Fibroblast of pulmonary artery (primary cell): ENCODE measurements around the gene VOPP1.

ENCODE experiments used
- DNase-seq: peaks from one replicate; pipeline ENCODE4 v3.0.0-alpha.2; 2010; ENCODE audit warnings: low read depth
- H3K4me3 ChIP-seq: replicated peaks from 2 replicates; pipeline ENCODE4 v1.5.1; 2011; ENCODE audit warnings: low read depth, mild to moderate bottlenecking, control low read depth, low read length, moderate library complexity
- TF ChIP-seq, protein P1 (sequence below): IDR thresholded peaks from 2 replicates; pipeline ENCODE4 v1.5.1; 2011; ENCODE audit warnings: mild to moderate bottlenecking, control low read depth, low read length, inconsistent platforms; ENCODE audit errors: missing control alignments

VOPP1 gene

DNA sequence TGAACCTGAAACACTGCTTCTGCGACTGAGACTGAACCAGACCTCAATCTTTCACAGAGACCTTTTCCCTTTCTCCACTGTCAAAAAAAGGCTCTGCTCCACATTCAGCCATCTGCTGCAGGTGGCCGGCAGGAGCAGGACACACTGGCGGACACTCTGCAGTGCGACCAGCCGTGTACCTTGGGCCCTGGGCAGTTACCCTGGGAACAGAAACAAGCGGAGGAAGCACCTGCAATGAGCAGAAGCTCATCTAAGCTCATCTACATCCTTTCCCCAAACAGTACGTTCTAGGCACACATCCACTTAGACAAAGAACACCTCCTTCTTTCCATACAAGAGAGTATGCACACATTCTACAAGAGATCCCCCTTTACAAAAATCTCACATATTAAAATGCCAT, 22.8 kb downstream of the VOPP1 start:
- no peak for DNase-seq
- TF ChIP-seq, protein P1, sequence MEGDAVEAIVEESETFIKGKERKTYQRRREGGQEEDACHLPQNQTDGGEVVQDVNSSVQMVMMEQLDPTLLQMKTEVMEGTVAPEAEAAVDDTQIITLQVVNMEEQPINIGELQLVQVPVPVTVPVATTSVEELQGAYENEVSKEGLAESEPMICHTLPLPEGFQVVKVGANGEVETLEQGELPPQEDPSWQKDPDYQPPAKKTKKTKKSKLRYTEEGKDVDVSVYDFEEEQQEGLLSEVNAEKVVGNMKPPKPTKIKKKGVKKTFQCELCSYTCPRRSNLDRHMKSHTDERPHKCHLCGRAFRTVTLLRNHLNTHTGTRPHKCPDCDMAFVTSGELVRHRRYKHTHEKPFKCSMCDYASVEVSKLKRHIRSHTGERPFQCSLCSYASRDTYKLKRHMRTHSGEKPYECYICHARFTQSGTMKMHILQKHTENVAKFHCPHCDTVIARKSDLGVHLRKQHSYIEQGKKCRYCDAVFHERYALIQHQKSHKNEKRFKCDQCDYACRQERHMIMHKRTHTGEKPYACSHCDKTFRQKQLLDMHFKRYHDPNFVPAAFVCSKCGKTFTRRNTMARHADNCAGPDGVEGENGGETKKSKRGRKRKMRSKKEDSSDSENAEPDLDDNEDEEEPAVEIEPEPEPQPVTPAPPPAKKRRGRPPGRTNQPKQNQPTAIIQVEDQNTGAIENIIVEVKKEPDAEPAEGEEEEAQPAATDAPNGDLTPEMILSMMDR, result no peak
- no peak overlapping the region for H3K4me3 ChIP-seq

DNA sequence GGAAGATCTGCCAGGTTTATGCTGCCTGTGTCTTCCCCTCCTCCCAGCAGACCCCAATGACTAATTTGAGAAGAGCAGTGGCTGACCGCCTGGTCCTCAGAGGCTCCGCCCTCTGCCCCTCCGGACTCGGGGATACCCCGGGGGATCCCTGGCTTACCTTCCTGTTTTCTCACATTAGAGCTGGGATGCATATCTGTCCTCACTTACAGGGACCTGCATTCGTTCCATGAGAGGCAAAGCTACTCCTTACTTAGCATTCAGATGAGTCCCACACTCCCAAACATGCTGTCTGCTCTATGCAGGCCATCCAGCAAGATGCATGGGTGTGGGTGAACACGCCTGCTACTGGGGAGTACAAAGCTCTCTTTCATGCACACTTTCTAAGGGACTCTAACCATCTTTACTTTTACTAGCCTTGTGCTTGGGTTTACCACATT, 24.0 kb downstream of the VOPP1 start:
- no peak for DNase-seq
- no peak overlapping the region for H3K4me3 ChIP-seq
- TF ChIP-seq, protein P1, result no peak

DNA sequence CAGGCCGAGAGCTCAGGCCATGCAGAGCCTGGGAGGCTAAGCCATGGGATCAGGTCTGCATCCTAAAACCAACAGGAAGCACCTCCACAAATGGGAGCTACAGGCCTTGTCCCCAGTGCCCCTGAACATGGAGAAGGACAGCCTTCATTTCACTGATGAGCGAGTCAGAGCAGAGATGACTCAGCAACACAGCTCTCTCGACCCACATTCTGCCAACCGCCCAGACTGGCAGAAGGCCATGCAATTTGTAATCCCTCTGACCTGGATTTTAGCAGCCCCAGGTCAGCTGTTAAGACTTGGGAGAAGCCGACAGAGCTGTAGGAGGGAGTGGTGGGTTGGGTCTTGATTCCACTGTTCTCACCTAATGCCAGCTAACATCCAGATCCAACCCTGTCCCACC, 25.5 kb downstream of the VOPP1 start:
- TF ChIP-seq, protein P1, result no peak
- H3K4me3 ChIP-seq, result no peak overlapping the region
- peak; percentile 82 for DNase-seq

DNA sequence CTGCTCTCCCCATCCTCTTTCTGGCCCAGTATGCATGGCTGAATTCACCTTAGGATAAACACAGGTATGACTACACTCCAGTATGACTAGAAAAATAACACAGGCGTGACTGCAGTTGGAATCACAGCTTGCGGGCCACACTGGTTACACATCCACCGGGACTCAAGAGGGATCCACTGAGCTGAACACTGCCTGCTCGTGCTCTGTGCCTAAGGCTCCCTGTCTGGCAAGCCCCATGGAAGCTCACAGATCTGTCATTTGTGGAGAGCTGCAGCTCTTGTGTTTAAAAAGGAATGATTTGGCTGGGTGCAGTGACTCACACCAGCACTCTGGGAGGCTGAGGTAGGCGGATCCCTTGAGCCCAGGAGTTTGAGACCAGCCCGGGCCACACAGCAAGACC, 26.8 kb downstream of the VOPP1 start:
- H3K4me3 ChIP-seq, result no peak overlapping the region
- DNase-seq, result peak; percentile 33
- TF ChIP-seq, protein P1, result no peak

DNA sequence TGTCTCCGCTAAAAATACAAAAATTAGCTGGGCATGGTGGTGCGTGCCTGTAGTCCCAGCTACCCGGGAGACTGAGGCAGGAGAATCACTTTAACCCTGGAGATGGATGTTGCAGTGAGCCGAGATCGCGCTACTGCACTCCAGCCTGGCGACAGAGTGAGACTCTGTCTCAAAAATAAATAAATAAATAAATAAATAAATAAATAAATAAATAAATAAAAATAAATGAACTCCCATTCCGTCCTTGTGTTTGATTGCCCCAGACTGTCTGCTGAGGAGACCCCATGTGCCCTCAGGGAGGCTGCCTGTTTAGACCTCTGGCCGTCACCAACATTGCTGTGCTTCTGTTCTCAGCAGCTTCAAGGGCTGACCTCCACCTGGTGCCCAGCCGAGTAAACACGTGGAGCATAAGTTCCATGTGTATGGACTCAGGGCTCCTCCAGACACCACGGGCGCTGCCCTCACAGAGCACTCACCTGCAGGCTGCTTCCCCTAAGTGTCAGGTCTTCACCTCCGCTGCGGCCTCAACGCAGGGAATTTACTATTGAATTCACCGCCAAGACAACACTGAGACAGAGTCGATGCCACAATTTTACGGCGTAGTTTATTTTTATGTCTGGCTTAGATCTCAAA, 32.0 kb downstream of the VOPP1 start:
- no peak overlapping the region for H3K4me3 ChIP-seq
- DNase-seq, result no peak
- TF ChIP-seq, protein P1, result no peak

DNA sequence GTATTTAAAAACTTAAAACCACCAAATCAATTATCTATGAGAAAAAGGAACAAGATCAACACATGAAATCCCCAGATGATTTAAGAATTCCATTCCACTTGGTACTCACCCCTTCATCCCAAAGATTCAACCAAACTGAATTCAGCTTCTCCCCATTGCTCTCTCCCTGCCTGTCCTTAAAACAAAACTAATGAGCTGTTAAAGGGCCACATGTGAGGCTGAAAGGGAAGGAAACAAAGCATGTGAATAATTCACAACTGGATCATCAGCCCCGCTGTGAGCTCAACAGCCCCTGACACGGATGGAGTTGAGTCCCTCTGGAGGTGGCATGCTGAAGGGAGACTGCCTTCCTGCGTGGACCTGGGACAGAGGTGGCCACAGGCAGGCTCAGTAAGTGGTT, 32.9 kb downstream of the VOPP1 start:
- H3K4me3 ChIP-seq, result no peak overlapping the region
- TF ChIP-seq, protein P1, result no peak
- DNase-seq, result no peak

DNA sequence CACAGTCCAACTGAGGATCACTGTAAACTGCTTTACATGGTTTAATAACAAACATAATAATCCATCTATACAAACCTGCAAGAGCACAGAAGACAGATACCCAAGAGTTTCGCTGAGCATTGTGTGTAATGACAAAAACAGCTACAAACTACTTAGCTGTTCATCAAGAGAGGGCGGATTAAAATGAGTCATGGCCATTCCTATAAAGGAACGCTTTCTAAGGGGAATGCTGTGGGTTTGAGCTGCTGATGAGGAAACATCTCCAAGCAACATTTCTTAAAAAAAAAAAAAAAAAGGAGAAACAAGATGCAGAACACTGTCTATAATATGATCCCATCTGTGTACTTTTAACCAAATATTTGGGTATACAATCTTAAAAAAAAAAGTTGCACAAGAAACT, 33.8 kb downstream of the VOPP1 start:
- peak; percentile 89 for DNase-seq
- TF ChIP-seq, protein P1, result no peak
- H3K4me3 ChIP-seq, result no peak overlapping the region
